GM12874 (cell line): ENCODE data around the gene LAG3.

Experiments
- CTCF ChIP-seq: IDR thresholded peaks from 2 replicates; pipeline ENCODE4 v1.5.1; 2011; ENCODE audit warnings: low read depth, mild to moderate bottlenecking, control low read depth, low read length, moderate library complexity; ENCODE audit not compliant: insufficient read depth

LAG3 gene

GRCh38 chr12:6783828-6784227, 11.5 kb downstream of the LAG3 start:
- no peak for TF ChIP-seq CTCF

DNA sequence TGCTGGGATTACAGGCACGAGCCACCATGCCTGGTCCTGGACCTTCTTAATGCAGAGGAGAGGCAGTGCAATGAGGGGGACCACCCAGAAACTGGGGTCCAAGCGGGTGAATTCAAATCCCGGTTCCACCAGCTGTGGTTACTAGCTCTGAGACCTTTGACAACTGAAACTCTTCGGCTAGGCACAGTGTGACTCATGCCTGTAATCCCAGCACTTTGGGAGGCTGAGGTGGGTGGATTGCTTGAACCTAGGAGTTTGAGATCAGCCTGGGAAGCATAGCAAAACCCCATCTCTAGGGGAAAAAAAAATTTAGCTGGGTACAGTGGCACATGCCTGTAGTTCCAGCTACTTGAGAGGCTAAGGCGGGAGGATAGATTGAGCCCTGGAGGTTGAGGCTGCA, 12.0 kb downstream of the LAG3 start:
- no peak for TF ChIP-seq CTCF

GRCh38 chr12:6784761-6785160, 12.4 kb downstream of the LAG3 start:
- TF ChIP-seq CTCF, result no peak

GRCh38 chr12:6786416-6787094, 14.2 kb downstream of the LAG3 start:
- no peak for TF ChIP-seq CTCF

- TF ChIP-seq CTCF, result no peak
Observed at GRCh38 chr12:6787309-6787708, 15.0 kb downstream of the LAG3 start.

DNA sequence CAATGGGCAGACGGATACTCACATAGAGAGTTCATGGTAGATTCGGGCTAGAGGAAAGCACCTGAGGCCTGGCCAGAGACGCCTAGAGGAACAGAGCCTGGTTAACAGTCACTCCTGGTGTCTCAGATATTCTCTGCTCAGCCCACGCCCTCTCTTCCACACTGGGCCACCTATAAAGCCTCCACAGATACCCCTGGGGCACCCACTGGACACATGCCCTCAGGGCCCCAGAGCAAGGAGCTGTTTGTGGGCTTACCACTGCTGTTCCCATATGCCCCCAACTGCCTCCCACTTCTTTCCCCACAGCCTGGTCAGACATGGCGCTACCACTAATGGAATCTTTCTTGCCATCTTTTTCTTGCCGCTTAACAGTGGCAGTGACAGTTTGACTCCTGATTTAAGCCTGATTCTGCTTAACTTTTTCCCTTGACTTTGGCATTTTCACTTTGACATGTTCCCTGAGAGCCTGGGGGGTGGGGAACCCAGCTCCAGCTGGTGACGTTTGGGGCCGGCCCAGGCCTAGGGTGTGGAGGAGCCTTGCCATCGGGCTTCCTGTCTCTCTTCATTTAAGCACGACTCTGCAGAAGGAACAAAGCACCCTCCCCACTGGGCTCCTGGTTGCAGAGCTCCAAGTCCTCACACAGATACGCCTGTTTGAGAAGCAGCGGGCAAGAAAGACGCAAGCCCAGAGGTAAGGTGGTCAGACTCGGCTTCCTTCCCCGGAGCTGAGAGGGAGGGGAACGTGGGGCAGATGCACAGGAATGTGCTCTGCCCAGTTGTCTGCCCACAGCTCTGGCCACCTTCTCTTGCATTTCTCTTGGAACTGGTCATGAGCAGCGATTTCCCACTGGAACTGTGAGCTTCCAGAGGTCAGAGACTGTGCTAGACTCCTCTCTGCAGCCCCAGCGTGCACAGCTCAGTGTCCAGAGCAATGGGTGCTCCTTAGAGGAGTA, 16.9 kb downstream of the LAG3 start, which contains the start of gene CD4:
CD4 (plus strand) TSS at position 557 of the 953 bp plus-strand sequence. CDS start 10,611 bp downstream, outside the sequence.
- TF ChIP-seq CTCF, result no peak

GRCh38 chr12:6790496-6791150, 18.3 kb downstream of the LAG3 start:
- TF ChIP-seq CTCF, result no peak
